Measurements from ENCODE around the gene OR52A1.
"Not testable (repeated sequence)": the region's sequence is repeated elsewhere in the genome, so short reads cannot be mapped to it uniquely, and the experiment has no call there.

Gene OR52A1

DNA sequence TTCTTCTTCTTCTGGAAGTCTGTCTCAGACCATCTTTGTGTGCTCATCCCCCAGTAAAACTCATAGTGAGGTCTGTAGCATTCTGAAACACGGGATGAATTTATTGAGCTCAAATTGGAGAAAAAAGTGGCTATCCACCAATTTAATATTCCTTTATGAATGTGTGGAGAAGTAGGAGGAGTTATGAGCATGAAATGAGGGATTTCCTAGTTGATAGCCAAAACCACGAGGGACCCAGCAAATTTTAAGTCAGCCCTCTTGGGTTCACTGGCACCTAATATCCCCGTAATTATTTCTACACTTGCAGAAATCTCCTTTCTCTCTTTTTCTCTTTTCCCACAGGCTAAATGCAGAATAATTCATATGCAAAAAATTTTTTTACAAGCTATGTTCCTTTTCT, at the start of gene OR52A1:
Gene OR52A1, minus strand, starts transcription at position 101 of the 400 bp plus-strand sequence. CDS start 2,388 bp downstream, outside the sequence.
- DNase-seq = no peak

- no peak for DNase-seq
Measured at GRCh38 chr11:5203366-5203765, 48.8 kb upstream of the OR52A1 start.

DNA sequence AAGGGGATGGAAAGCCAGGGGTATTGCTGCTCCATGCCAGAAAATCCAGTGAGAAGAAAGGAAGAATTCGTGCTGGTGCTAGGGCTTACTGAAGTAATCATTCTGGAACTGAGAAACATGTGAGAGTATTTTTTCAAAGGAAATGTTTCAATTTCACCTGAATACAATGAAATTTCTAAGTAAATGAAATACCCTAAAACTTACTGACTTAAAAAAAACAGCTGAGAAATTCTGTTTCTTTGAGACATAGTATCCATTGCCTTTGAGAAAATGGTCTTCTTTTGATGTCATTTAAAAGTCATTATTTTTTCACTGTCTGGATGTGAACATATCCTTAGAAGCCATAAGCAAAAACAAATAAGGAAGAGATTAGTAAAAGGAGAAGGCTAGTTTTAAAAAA, 46.0 kb upstream of the OR52A1 start, which contains the start of gene OR51V1:
Gene OR51V1, minus strand, starts transcription at position 101 of the 400 bp plus-strand sequence. Its CDS starts 0 bp downstream, at position 101.
- no peak for DNase-seq

DNA sequence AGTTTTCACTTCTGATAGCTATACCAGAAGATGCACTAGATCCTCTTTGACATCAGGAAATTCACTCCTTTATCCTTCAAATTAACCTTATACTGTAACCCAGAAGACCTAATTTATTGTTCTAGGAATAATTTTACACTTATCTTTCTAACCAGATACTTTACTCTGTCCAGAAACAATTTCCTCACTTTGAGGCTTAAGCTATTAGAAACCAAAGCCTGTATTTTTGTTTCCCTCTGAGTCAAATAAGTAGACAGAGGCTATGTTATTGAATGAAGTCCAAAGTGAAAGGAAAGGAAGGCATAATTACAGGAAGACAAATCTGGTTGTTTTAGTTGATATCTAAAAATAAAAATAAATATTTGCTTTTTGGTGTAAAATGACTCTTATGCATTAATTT, 43.7 kb upstream of the OR52A1 start:
- DNase-seq = no peak

GRCh38 chr11:5197536-5197935, 43.0 kb upstream of the OR52A1 start:
- no peak for DNase-seq

DNA sequence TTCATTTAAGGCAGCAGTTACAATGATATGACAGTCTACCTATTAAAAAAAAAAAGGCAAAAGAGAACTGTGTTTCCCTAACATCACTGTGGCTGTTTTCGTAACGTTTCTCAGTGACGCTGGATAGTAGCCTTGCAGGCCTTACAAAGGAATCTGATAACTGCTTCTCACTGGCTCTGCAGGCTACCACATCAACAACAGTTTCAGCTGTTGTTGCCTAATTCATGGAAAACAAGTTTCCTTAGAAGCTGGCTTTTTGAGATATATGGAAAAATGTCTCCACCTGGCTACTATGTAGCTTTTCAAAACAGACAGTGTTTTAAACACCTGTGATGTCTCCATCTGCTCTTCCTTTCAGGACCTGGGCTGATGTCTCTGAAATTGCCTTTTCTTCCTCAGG, 42.2 kb upstream of the OR52A1 start:
- no peak for DNase-seq

GRCh38 chr11:5196067-5196466, 41.5 kb upstream of the OR52A1 start:
- no peak for DNase-seq

DNA sequence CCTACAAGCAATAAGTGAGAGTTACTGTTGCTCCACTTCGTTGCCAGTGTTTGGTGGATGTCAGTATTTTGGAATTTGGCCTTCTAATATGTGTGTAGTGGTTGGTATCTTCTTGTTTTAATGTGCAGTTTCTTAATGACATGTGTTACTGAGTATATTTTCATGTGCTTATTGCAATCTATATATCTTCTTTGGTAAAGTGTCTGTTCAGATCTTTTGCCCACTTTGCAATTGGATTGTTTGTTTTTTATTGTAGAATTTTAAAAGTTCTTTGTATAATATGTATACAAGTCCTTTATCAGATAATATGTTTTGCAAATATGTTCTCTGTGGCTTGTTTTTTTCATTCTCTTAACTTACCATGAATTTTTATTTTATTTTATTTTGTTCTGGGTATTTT, 38.2 kb upstream of the OR52A1 start:
- no peak for DNase-seq

GRCh38 chr11:5188201-5188600, 33.6 kb upstream of the OR52A1 start:
- no peak for DNase-seq

DNA sequence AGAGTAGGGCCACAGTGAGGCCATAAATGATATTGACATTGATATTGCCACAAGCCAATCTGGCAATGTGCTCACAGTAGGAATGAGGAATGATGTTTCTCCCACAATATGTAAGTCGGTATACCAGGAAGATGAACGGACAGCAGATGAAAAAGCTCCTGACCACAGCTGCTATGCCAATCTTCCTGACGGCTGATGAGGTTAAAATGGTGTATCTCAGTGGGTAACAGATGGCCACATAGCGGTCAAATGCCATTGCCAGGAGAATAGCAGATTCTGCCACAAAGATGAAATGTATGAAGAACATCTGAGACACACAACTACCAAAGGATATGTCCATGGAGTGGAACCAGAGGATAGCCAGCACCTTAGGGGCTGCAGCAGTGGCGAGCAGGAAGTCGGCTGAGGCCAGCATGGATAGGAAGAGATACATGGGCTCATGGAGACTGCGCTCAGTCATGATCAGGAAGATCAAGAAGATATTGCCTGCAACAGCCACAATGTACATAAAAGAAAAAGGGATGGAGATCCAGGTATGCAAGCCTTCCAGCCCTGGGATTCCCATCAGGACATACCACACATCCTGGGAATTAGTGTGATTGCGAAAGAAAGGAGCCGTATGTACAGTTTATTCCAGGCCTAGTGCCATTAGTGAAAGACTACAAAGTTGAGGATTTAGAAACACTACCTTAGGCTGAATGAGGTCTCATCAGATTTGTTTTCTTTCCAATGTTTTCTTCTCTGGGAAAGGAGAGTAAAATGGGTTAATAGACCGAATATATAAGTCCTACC, 23.7 kb upstream of the OR52A1 start:
- no peak for DNase-seq

- no peak for DNase-seq
Measured at GRCh38 chr11:5174934-5175333, 20.4 kb upstream of the OR52A1 start.

GRCh38 chr11:5171856-5172255, 17.3 kb upstream of the OR52A1 start:
- no peak for DNase-seq

- not testable (repeated sequence) for DNase-seq
Measured at GRCh38 chr11:5165898-5166297, 11.3 kb upstream of the OR52A1 start.

DNA sequence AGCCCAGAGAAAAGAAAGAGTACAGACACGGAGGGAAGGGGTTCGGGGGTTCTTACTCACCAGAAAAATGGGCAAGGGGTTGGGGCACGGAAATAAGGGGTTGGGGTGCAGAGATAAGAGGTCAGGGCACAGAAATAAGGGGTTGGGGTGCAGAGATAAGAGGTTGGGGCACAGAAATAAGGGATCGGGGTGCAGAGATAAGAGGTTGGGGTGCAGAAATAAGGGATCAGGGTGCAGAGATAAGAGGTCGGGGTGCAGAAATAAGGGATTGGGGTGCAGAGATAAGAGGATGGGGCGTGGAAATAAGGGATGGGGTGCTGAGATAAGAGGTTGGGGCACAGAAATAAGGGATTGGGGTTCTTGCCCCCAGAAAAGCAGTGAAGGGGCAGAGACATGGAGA, 10.2 kb upstream of the OR52A1 start:
- DNase-seq = not testable (repeated sequence)

DNA sequence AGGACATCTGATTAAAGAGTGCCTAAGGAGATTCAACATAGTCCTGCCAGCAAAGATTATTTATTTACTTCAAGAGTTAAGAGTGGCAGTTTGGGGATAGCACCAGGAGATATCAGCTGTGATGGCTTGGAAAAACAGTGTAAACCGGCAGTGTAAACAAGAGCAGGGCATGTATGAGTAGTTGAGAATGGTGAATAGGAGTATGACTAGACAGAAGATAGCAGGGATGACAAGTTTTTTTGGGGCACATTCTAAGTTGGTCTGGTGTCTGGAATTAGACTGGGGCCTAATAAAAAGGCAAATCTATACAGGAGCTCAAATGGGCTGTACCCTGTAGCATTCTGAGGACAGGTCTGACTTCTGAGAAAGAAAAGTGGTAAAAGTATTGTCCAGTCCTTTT, 6.5 kb upstream of the OR52A1 start:
- not testable (repeated sequence) for DNase-seq

DNA sequence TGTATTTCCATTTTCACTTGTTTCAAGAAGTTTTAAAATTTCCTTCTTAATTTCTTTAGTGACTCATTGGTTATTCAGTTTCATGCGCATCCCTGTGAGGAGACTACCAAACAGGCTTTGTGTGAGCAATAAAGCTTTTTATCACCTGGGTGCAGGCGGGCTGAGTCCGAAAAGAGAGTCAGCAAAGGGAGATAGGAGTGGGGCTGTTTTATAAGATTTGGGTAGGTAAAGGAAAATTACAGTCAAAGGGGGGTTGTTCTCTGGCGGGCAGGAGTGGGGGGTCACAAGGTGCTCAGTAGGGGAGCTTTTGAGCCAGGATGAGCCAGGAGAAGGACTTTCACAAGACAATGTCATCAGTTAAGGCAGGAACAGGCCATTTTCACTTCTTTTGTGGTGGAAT, 5.7 kb upstream of the OR52A1 start:
- not testable (repeated sequence) for DNase-seq

- DNase-seq = no peak
Measured at GRCh38 chr11:5159806-5160205, 5.2 kb upstream of the OR52A1 start.

GRCh38 chr11:5153574-5154431, 754 bp downstream of the OR52A1 start:
- no peak for DNase-seq

DNA sequence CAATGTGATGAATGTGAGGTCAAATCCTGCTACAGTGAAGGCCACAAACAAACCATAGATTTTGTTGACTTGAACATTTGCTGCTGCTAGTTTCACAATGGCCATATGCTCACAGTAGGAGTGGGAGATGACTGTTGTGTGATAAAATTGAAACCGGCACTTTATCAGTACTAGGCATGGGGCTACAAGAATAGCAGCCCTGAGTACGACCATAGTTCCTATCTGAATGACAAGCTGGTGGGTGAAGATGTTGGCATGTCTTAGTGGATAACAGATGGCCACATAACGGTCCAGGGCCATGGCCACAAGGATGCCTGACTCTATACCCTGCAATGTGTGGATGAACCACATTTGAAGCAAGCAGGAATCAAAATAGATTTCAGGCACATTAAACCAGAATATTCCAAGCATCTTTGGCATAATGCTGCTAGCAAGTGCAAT, 2.8 kb downstream of the OR52A1 start:
- DNase-seq = no peak

DNA sequence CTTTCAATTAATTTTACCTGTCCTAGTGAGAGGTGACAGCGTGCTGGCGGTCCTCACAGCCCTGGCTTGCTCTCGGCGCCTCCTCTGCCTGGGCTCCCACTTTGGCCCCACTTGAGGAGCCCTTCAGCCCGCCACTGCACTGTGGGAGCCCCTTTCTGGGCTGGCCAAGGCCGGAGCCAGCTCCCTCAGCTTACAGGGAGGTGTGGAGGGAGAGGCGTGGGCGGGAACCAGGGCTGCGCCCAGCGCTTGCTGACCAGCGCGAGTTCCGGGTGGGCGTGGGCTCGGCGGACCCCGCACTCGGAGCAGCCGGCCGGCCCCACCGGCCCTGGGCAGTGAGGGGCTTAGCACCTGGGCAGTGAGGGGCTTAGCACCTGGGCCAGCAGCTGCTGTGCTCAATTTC, 10.4 kb downstream of the OR52A1 start:
- not testable (repeated sequence) for DNase-seq

GRCh38 chr11:5137996-5138395, 16.6 kb downstream of the OR52A1 start, which contains the start of gene OR52A5:
TSS of gene OR52A5 (minus strand) at chr11:5138356. CDS start at chr11:5132642, 5,714 bp downstream.
- DNase-seq = no peak

GRCh38 chr11:5137014-5137413, 17.5 kb downstream of the OR52A1 start:
- DNase-seq = no peak

DNA sequence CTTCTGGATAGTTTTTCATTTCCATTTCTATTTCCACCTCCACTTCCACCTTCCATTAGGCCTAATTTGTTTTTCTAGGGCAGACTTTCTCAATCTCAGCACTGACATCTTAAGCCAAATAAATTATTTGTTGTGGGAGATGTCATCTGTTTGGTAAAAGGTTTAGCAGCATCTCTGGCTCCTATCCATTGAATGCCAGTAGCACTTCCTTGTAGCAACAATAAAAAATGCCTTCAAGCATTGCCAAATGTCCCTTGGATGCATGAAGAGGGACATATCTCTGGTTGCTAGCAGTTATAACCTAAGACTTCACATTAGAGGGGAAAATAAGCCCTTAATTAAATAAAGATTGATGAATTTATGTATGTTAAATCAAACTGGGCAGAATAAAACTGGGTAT, 18.3 kb downstream of the OR52A1 start:
- DNase-seq = no peak

All from NCI-H2081 treated with DMSO at 0.1 percent for 48 hours (cell line).